Stomach (tissue), 9 donors: ENCODE data around the gene HAGH. TPM values are rescaled to one million over a fixed set of nuclear protein-coding genes. Genes with fewer than 3 reads are reported as not detected.

Experiments used
- DNase-seq, 2 donors: peaks; one replicate each; pipeline versions ENCODE4 v3.0.0 to v3.0.0-alpha.2; 2013 to 2019
- H3K27ac ChIP-seq, 5 donors: fragments of 200-600 bp in 4 of 5; sonication (generic) in 4 of 5; one replicate each; pipeline ENCODE4 v1.5.1; 2013 to 2019; ENCODE audit warnings: mild to moderate bottlenecking in 1 of 5, moderate library complexity in 1 of 5
- H3K27me3 ChIP-seq, 3 donors: fragments of 200-600 bp; sonication (generic); one replicate each; pipeline ENCODE4 v1.5.1; 2017 to 2019; ENCODE audit warnings: mixed run types in 1 of 3
- H3K36me3 ChIP-seq, 4 donors: fragments of 200-600 bp; sonication (generic); 1 replicate in 3 of 4; 2 replicates in 1 of 4; pipeline ENCODE4 v1.5.1; 2016 to 2019
- H3K4me1 ChIP-seq, 4 donors: fragments of 200-600 bp; sonication (generic); one replicate each; pipeline ENCODE4 v1.5.1; 2016 to 2019
- H3K4me3 ChIP-seq, 4 donors: fragments of 200-600 bp; sonication (generic) in 3 of 4; one replicate each; pipeline ENCODE4 v1.5.1; 2016 to 2019; ENCODE audit warnings: mild to moderate bottlenecking in 1 of 4
- H3K9me3 ChIP-seq, 4 donors: fragments of 200-600 bp; sonication (generic); one replicate each; pipeline ENCODE4 v1.5.1; 2016 to 2019
- CTCF ChIP-seq, 7 experiments: fragments of 450-650 bp in 4 of 7; fragments of 200-600 bp in 3 of 7; sonication (generic) in 3 of 7; IDR thresholded peaks; one replicate each; pipeline ENCODE4 v1.5.1; 2016 to 2019; ENCODE audit warnings: antibody characterized with exemption in 7 of 7, control low read depth in 2 of 7, mild to moderate bottlenecking in 1 of 7
- EP300 ChIP-seq: sonication (generic); formaldehyde crosslinking; IDR thresholded peaks from one replicate; pipeline ENCODE4 v1.6.1; 2017; ENCODE audit warnings: antibody characterized with exemption
- POLR2A ChIP-seq, 4 donors: fragments of 450-650 bp; IDR thresholded peaks; one replicate each; pipeline ENCODE4 v1.6.1; 2016; ENCODE audit warnings: antibody characterized with exemption in 4 of 4, control low read depth in 2 of 4, mild to moderate bottlenecking in 1 of 4, moderate library complexity in 1 of 4
- POLR2AphosphoS5 ChIP-seq, 3 donors: sonication (generic); formaldehyde crosslinking; IDR thresholded peaks; one replicate each; pipeline ENCODE4 v1.6.1; 2016; ENCODE audit warnings: antibody characterized with exemption in 3 of 3
- WGBS, 5 donors: extraction: QIAGEN DNeasy Blood & Tissue Kit in 3 of 5; methylation state at CpG; one replicate each; pipeline versions ENCODE4 v1.1.5 to v1.1.7; 2013 to 2018; 5-methylcytosine and 5-hydroxymethylcytosine counted together
- intact Hi-C: fragments of 100-400 bp; cut with DNase I; formaldehyde crosslinking; loops from one replicate; pipeline ENCODE4 v1.15.1; 2023; ENCODE audit warnings: low total_unique reads
- polyA plus RNA-seq, 3 donors: library from polyadenylated mRNA; stranded (reverse); fragments of 200-250 nt; gene quantifications; one replicate each; pipeline ENCODE4 v1.2.3, GENCODE V29; 2013
- total RNA-seq, 5 donors: library from RNA; depleted of rRNA; stranded (reverse); fragments of >200 nt; gene quantifications; one replicate each; pipeline versions ENCODE4 v1.1.0 to v1.2.3, GENCODE V29; 2014 to 2016
- donor health status: healthy with polysubstance abuse.
- donor health status: Bipolar disorder and iron deficiency.
- donor health status: healthy.

The HAGH gene
- total and polyA plus RNA-seq, 8 donors = 30.3 to 119 (median 69.2) TPM

GRCh38 chr16:1823821-1824220 is 2.8 kb downstream of the HAGH start:
- intact Hi-C loops = no loop called here
- Histone ChIP-seq H3K4me3 (no peak overlapping the region), H3K4me1 (peaks cover 20 to 46% (median 40%) of the 10 kb centered on the region in 4 donors), H3K27me3 (no peaks in the 10 kb centered on the region), H3K27ac (no peak overlapping the region), H3K9me3 (no peaks in the 10 kb centered on the region), H3K36me3 (peaks cover 16 to 43% (median 42%) of the 10 kb centered on the region in 4 donors)
- peak; percentile 55 to 83 for DNase-seq
- 38 to 51% (median 42%) methylated on average over 9 of the region's 9 CpGs for WGBS, 5 donors
- TF ChIP-seq POLR2A (IDR thresholded peaks at IDR 0.05) = no peak
- no peak for TF ChIP-seq CTCF (IDR thresholded peaks at IDR 0.05)
- no peak for TF ChIP-seq EP300
- no peak for TF ChIP-seq POLR2AphosphoS5 (IDR thresholded peaks at IDR 0.05)

GRCh38 chr16:1822801-1823200 is 3.8 kb downstream of the HAGH start:
- no peak overlapping the region for H3K27ac ChIP-seq
- no peaks in the 10 kb centered on the region for H3K9me3 ChIP-seq
- no peaks in the 10 kb centered on the region for H3K27me3 ChIP-seq
- no peak for DNase-seq
- intact Hi-C loops = no loop called here
- H3K36me3 ChIP-seq = peaks cover 19 to 53% (median 52%) of the 10 kb centered on the region in 4 donors
- TF ChIP-seq EP300 = no peak
- no peak for TF ChIP-seq POLR2AphosphoS5 (IDR thresholded peaks at IDR 0.05)
- H3K4me1 ChIP-seq = peaks cover 13 to 35% (median 30%) of the 10 kb centered on the region in 4 donors
- H3K4me3 ChIP-seq = no peak overlapping the region
- WGBS, 5 donors = 91 to 95% (median 94%) methylated on average over 16 of the region's 16 CpGs

GRCh38 chr16:1821861-1822611 is 4.6 kb downstream of the HAGH start:
- intact Hi-C loops = no loop called here
- H3K27me3 ChIP-seq = no peaks in the 10 kb centered on the region
- no peak overlapping the region for H3K4me3 ChIP-seq
- peaks cover 20 to 60% (median 60%) of the 10 kb centered on the region in 4 donors for H3K36me3 ChIP-seq
- 90 to 92% (median 92%) methylated on average over 21 to 24 of the region's 24 CpGs for WGBS, 5 donors
- TF ChIP-seq POLR2A (IDR thresholded peaks at IDR 0.05) (no peak), EP300 (no peak), CTCF (IDR thresholded peaks at IDR 0.05) (no peak), POLR2AphosphoS5 (IDR thresholded peaks at IDR 0.05) (no peak)
- no peak overlapping the region for H3K27ac ChIP-seq
- no peaks in the 10 kb centered on the region for H3K9me3 ChIP-seq
- H3K4me1 ChIP-seq = peaks cover 10 to 28% (median 25%) of the 10 kb centered on the region in 4 donors
- no peak for DNase-seq

GRCh38 chr16:1820946-1821290 is 5.7 kb downstream of the HAGH start:
- Histone ChIP-seq H3K9me3 (no peaks in the 10 kb centered on the region), H3K27me3 (no peaks in the 10 kb centered on the region), H3K27ac (no peak overlapping the region), H3K4me3 (no peak overlapping the region), H3K4me1 (peaks cover 10 to 27% (median 24%) of the 10 kb centered on the region in 4 donors), H3K36me3 (peaks cover 29 to 72% (median 71%) of the 10 kb centered on the region in 4 donors)
- TF ChIP-seq EP300 (no peak), POLR2AphosphoS5 (IDR thresholded peaks at IDR 0.05) (no peak), CTCF (IDR thresholded peaks at IDR 0.05) (no peak), POLR2A (IDR thresholded peaks at IDR 0.05) (no peak)
- 87 to 94% (median 91%) methylated on average over 7 to 12 of the region's 12 CpGs for WGBS, 5 donors
- no peak for DNase-seq
- intact Hi-C loops = no loop called here
